ENCODE measurements around the gene RASSF3. TPM values are rescaled to one million over a fixed set of nuclear protein-coding genes. Genes with fewer than 3 reads are reported as not detected.
"Not testable (repeated sequence)": the region's sequence is repeated elsewhere in the genome, so short reads cannot be mapped to it uniquely, and the experiment has no call there.

Gene RASSF3, protein sequence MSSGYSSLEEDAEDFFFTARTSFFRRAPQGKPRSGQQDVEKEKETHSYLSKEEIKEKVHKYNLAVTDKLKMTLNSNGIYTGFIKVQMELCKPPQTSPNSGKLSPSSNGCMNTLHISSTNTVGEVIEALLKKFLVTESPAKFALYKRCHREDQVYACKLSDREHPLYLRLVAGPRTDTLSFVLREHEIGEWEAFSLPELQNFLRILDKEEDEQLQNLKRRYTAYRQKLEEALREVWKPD
- 69.3 and 75.3 TPM in 2 replicates for total RNA-seq

DNA sequence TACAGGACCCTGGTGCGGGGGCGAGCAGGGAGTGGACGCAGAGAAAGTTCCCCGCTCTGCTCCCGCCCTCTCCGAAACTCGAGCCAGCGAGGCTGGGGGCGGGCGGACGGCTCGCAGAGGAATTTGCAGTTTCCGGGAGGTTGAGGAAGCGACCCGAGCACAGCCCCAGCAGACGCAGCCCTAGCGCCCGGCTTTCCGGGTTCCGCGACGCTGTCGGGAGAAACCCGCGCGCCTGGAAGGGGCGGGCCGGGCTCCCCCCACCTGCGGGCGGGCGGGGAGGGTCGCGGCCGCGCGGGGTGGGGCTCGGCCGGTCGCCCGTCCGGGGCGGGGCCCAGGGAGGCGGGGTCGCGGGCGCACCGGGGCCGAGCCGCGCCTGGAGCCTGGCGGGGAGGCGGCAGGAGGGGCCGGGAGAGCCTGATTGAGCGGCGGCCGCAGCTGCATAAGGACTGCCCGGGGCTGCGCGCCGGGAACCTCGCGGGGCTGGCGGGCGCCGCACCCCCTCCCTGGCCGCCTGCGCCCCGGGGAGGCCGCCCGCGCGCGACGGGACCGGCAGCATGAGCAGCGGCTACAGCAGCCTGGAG is at the start of gene RASSF3:
RASSF3 (plus strand) TSS at position 417 of the 581 bp plus-strand sequence; CDS start at position 555, 138 bp downstream.
- intact Hi-C loops (cut with micrococcal nuclease), result loop anchor here (1.0 to 5.0 kb wide), 5 partner anchors 59 to 557 kb away; partner anchors contain the start of genes GNS and LEMD3

DNA sequence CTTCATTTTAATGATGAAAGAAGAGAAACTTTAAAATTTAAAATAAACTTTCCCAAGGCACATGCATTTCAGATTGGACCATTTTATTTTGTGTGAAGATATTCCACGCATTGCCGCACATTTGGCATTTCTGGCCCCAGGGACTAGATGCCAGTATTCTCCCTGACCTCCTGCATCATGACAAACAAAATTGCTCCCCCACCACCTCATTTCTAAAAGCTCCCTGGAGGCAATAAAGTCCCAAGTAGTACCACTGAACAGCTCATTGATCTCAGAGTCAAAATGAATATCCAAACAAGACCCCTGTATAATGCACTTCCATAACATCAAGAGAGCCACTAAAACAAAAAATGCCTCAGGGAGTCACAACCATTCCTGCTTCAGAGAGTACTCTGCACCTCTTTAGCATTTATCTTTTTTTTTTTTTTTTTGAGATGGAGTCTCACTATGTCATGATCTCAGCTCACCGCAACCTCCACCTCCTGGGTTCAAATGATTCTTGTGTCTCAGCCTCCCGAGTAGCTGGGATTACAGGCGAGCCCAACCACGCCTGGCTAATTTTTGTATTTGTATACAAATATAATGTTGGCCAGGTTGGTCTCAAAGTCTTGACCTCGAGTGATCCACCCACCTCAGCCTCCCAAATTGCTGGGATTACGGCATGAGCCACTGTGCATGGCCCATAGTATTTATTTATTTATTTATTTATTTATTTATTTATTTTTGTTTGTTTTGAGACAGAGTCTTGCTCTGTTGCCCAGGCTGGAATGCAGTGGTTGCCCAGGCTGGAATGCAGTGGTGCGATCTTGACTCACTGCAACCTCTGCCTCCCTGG is 48.8 kb upstream of the RASSF3 start:
- intact Hi-C loops (cut with micrococcal nuclease), result no loop called here

DNA sequence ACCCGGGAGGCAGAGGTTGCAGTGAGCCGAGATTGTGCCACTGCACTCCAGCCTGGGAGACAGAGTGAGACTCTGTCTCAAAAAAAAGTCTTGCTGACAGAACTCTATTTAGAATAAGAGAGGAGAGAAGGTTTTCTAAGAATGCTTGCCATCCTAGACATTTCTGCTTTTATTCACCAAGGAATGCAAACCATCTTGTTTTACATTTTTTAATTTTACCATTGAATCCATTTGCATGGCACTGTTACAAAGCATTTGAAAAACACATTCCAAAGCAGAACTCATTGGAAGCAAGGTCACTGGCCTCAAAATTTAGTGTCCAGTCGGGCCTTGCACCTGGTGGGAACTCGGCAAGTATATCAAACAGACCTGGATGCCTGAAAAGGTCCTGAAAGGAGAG is 44.2 kb upstream of the RASSF3 start:
- intact Hi-C loops (cut with micrococcal nuclease), result no loop called here

DNA sequence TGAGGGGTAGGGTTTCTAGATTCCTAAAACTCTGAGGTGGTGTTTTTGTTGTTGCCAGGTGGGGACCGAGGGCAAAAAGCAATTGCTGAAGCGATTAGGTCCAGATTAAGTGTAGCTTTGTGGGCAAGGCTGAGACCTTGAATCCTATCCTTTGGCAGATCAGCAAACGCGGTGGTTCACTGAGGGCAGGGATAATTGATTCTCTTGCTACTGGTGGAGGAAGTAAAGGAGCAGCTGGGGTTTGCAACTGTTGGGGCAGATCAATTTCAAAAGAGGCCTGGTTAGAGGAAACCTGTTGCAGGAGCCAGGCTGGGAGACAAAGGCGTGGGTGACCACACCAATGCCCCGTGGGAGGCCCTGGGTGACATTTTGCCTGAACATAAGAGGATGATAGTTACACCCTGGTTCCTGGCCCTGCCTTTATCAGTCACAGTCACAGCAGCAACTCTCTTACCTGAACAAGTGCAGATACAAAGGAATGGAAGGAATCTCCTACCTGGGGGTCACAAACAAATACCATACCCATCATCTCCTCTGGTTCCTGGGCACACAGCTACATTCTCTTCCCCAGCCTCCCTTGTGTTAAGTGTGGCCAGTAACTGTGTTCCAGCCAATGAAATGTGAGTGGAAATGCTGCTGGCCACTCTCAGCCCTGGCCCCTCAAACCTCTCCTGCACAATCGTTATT is 43.3 kb upstream of the RASSF3 start:
- intact Hi-C loops (cut with micrococcal nuclease), result no loop called here

DNA sequence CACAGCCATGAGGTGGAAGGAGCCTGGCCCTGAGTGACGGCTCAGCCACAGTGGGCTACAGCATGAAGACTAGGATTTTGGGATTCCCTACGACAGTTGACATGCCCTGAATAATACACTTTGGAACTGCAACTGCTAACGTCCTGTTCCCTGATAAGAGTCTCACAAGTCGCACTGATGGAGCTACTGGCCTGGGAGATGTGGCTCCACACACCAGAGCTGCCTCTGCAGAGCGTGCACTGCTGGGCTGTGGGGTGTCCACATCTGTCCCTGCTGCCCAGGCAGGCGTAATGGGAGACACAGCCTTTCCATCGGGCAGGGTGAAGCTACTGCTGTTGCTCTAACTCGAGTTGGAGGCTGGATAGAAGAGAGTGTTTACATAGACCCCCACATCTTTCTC is 42.7 kb upstream of the RASSF3 start:
- intact Hi-C loops (cut with micrococcal nuclease), result no loop called here

DNA sequence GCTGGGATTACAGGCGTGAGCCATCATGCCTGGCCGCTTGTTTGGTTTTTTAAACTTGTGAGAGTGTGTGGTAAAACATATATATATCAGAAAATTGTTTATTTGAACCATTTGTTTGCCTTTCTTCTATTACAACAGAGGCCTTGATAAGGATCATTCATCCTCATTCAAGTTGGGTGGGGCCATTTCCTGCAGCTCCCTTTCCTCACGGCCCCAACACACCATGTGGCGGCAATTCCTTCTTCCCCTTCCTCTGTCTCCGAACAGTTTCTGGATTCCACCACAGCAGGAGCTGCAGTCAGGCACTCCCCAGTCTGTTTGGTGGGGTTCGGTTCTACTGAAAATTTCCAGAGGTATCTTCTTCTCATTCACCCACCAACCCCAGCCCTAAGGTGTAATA is 42.0 kb upstream of the RASSF3 start:
- intact Hi-C loops (cut with micrococcal nuclease), result no loop called here

DNA sequence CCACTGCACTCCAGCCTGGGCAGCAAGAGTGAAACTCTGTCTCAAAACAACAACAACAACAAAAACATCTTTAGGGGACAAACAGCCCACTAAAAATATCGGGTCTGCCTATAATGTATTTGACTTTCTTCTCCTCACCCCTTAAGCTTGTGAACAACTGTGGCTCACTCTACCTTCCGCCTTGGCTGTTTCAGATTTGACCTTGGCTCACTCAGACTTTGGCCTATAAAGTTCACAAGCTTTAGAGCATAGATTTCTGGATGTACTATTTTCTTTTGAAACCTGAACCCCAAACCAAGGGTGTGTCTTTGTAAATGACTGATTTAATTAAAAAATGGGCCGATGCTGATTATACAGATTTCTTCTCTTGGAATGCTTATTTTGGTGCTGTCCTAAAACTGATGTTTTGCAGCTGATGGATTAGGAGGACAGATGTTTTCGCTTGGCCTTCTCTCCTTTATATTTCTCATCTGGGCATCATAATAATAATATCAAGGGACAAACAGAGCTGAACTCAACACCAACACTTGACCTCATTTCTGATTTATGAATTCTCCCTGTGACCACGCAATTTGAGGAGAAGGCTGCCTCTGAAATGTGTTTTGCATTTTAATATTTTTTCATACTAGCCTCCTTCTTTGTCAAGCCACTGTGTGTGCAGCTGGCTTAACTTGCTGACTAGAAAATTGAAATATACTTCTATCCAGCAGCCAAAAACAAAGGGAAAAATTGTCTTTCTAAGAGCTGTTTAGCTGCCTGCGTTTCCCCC is 40.2 kb upstream of the RASSF3 start:
- intact Hi-C loops (cut with micrococcal nuclease), result no loop called here

DNA sequence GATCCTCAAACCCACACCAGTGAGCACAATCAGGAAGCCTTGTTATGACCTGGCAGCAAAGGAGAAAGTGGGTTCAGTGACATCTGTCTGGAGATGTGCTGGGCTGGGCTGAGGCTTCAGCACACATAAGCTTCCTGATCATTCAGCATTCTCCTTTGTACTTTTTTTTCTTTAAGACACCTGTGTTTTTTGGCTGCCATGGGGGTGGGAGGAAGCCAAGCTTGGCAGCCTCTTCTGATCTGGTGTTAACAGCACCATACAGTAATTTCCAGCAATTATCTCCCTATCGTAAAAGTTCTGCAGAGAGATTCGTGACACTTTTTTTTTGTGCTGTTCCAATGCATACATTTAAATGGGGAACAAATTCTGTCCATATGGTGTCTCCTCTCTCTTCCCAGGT is 38.9 kb upstream of the RASSF3 start:
- intact Hi-C loops (cut with micrococcal nuclease), result no loop called here

DNA sequence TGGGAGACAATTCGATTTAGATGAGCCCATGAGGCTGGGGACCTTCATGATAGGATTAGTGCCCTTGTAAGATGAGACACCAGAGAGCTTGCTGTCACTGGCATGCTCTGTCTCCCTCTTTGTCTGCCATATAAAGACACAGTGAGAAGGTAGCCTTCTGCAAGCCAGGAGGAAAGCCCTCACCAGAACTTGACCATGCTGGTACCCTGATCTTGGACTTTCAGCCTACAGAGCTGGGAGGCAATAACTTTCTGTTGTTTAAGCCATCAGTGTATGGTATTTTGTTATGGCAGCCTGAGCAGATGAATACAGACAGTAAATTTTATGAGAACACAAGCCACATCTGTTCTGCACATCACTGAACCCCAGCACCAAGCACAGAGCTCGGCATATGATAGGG is 38.1 kb upstream of the RASSF3 start:
- intact Hi-C loops (cut with micrococcal nuclease), result no loop called here

DNA sequence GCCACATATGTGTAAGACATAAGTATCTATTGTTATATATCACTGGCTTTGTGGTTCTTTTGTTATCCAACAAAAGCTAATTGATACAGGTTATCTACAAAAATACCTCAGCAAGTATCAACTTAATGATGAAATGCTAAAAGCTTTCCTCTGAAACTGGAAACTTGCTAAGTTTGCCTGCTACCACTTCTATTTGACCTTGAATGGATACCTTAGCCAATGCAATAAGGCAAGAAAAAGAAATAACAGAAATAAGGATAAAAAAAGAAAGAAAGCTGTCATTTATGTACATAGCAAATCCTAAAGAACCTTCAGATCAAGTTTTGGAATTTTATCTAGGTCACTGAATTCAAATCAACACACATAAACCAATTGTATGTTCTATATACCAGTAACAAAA is 35.5 kb upstream of the RASSF3 start:
- intact Hi-C loops (cut with micrococcal nuclease), result no loop called here

DNA sequence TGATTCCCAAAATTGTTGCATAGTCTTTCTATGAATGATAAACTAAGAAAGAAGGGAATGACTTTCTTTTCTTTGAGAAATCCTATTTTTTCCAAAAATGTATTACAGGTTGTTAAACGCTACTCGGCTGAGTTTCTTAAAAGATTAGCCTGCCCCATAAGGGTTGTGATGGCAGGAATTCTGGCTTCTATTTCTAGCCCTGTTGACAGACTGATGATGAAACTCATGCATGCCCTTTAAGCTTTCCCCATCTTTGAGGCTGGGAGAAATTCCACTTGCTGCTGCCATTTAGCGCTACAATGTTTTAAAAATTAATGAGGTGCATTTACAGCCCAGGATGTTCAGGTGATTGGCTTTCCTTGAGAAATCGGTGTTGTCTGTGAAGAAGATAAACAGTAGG is 33.2 kb upstream of the RASSF3 start:
- intact Hi-C loops (cut with micrococcal nuclease), result no loop called here

DNA sequence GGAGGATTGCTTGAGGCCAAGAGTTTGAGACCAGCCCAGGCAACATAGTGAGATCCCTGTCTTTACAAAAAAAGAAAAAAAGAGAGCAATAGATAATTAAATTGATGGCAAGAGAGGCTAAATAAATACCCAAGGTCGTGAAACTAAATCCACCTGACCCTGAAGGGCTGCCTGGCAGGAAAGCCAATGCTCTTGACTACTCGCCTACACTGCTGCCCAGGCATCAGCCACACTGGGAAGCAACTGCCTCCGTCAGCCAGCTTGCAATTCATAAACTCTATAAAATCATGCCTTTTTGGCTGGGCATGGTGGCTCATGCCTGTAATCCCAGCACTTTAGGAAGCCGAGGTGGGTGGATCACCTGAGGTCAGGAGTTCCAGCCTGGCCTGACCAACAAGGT is 31.7 kb upstream of the RASSF3 start:
- intact Hi-C loops (cut with micrococcal nuclease), result no loop called here

DNA sequence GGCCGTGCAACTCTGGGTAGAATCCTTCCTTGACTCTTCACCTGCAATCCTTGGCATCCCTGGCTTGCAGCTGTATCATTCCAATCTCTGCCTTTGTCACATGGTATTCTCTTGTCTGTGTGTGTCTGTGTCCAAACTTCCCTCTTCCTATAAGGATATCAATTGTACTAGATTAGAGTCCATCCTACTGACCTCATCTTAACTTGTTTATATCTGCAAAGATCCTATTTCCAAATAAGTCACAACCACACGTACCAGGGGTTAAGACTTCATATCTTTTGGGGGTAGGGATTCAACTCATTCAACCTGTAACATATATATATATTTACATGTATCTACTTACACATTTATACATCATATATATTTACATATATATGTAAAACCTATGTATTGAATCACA is 29.6 kb upstream of the RASSF3 start:
- intact Hi-C loops (cut with micrococcal nuclease), result no loop called here

DNA sequence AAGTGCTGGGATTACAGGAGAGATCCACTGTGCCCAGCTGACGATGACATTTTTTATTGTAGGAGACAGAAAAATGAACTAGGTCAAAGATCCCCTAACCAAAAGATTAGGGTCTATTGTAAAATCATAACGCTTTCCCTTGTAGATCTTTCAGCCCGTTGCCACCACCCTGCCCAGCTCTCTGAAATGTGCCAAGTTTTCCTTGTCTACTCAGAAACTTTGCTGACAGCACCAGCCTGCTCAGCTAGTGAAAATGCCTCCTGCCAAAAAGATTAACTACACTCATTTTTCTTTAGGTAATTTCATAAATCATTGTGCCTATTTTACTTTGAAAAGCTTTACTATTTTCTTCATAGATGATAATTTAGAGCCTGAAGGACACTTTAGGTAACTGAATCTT is 28.2 kb upstream of the RASSF3 start:
- intact Hi-C loops (cut with micrococcal nuclease), result no loop called here

DNA sequence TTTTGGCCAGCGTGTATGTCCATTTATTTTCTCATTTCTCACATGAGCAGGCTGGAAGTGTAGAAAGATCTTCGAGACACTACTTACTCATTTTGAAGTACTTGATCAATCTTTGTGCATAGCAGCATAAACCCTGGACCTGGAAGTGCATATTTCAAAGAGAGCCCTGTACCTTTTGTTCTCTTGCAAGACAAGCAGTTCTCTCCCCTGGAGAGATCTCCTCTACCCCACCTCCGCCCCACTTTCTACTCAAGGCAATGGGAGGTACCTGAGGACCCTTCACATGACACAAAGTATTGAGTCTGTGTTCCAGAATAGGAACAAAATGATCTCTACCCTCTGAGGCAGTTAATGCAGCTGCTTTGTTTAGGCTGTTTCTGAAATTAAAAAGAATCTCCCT is 27.4 kb upstream of the RASSF3 start:
- intact Hi-C loops (cut with micrococcal nuclease), result no loop called here

DNA sequence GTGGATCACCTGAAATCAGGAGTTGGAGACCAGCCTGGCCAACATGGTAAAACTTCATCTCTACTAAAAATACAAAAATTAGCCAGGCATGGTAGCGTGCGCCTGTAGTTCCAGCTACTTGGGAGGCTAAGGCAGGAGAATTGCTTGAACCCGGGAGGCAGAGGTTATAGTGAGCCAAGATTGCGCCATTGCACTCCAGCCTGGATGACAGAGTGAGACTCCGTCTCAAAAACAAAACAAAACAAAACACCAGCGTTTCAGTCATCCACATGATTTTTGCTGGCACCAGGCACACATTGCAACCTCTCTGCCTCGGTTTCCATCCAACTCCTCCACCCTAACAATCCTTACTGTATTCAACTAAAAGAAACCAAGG is 26.9 kb upstream of the RASSF3 start:
- intact Hi-C loops (cut with micrococcal nuclease), result not testable (repeated sequence)

DNA sequence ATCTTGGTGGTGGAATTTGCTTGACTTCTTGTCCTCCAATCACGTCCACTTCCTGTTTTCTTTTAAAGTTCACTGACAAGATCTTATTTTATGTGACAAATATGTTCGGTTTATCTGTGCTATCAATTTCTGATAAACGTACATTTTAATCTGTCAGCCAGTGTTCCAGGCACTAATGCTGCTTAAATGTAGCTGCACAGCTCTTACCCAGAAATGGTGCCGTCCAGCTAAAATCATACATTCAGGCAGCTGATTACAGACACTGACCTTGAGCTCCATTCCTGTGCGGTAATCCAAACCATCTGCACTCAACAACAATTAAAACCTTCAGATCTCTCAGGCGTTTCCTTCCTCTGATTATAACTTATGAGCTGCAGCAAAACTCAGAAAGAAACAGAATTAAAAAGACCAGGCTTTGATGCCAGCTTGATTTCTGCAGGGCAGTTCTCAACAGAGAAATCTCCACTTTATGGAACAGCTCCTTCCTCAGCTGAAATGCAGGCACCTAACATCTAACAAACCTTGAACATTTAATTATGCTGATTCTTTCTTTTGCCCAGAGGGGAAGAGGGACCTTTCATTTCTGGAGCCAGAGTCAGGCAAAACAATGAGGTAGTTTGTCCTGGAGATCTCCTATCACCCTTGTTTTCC is 26.4 kb upstream of the RASSF3 start:
- intact Hi-C loops (cut with micrococcal nuclease), result no loop called here

DNA sequence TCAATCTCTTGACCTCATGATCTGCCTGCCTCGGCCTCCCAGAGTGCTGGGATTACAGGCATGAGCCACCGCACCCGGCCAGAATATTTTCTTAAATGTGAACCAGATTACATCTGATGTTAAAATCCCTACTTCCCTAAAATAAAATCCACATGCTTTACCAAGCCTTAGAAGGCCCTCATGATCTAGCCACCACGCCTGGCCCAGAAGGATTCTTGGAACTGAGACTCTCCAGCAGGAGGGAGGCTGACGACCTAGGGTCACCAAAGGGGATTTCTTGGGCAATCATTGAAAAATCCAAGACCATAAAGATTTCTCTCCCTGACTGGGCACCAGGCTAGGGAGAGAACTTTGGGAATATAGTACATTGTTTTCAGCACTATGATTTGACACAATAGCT is 25.2 kb upstream of the RASSF3 start:
- intact Hi-C loops (cut with micrococcal nuclease), result no loop called here

DNA sequence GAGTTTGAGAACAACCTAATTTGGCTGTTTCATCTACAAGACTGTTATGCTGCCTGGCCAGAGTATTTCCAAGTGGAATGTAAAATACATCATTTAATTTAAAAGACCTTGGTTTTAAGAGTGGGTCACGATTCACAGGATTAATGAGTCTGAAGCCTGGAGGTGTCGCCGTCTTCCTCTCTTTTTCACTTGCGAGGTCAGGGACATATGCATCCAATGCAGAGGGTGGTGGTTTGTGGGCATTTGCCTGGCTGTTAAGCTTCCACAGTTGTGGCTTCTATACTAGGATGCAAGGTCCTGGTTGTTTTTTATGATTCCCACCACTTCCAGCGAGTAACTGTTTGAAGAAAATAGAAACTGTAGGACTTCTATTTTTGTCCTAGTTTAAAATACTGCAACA is 22.8 kb upstream of the RASSF3 start:
- intact Hi-C loops (cut with micrococcal nuclease), result no loop called here

DNA sequence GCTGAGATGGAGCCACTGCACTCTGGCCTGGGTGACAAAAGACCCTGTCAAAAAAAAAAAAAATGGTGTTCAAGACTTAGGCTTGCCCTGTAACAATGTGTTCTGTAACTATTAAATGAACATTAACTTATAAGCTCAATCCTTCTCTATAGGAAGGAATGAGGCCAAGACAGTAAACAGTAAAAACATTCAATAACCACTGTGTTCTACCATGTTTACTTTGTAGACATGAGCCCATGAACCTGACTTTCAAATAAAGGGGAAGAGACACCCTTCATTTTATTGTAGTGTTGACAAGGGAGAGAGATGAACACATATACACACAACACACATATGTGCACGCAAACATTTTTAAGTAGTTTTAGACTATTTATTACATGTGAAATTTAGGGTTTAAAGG is 20.1 kb upstream of the RASSF3 start:
- intact Hi-C loops (cut with micrococcal nuclease), result no loop called here

All from T-helper 2 cell treated with Interferon-gamma antibody and Interleukin-4, amounts not matched to agents 100 ng/mL and 5 ng/mL, for 36 hours (primary cell).